ENCODE measurements around the gene RALGAPA2. TPM values are rescaled to one million over a fixed set of nuclear protein-coding genes. Genes with fewer than 3 reads are reported as not detected.

The RALGAPA2 gene
- total RNA-seq, 2 experiments from 2014 or later = 21.2 to 21.9 TPM

GRCh38 chr20:20554951-20555350 lies 157.5 kb downstream of the RALGAPA2 start:
- H3K36me3 Mint-ChIP-seq (ENCODE audit: low read depth) = peaks cover 69% of the 10 kb centered on the region
- no peak overlapping the region for H3K4me3 Mint-ChIP-seq

GRCh38 chr20:20553541-20553940 lies 158.9 kb downstream of the RALGAPA2 start:
- peaks cover 13% of the 10 kb centered on the region for H3K4me1 Mint-ChIP-seq (ENCODE audit: low read depth)
- no peak for DNase-seq
- no peak overlapping the region for H3K27ac Mint-ChIP-seq
- intact Hi-C loops (cut with DNase I, micrococcal nuclease) = no loop called here
- no peak overlapping the region for H3K27ac ChIP-seq (ENCODE audit: low read depth in 1 of 2, low read length in 2 of 2)
- ATAC-seq (ENCODE audit: poor library complexity) = no peak
- TF ChIP-seq CTCF (IDR thresholded peaks at IDR 0.05) = no peak
- no peaks in the 10 kb centered on the region for H3K27me3 Mint-ChIP-seq
- no peaks in the 10 kb centered on the region for H3K36me3 ChIP-seq (ENCODE audit: insufficient read depth, low read length)
- no peak overlapping the region for H3K4me3 ChIP-seq (ENCODE audit: low read length)
- no peaks in the 10 kb centered on the region for H3K9me3 ChIP-seq (ENCODE audit: control insufficient read depth in 1 of 2, insufficient read depth in 1 of 2, low read length in 2 of 2)
- ChIA-PET POLR2A (no interaction called here), CTCF (no interaction called here)
- H3K4me3 Mint-ChIP-seq = no peak overlapping the region
- no peaks in the 10 kb centered on the region for H3K27me3 ChIP-seq (ENCODE audit: control insufficient read depth in 1 of 2, insufficient read depth in 2 of 2, low read length in 2 of 2)
- no peaks in the 10 kb centered on the region for H3K4me1 ChIP-seq (ENCODE audit: insufficient read depth, low read length)
- peaks cover 59% of the 10 kb centered on the region for H3K36me3 Mint-ChIP-seq (ENCODE audit: low read depth)
- no peaks in the 10 kb centered on the region for H3K9me3 Mint-ChIP-seq

More at GRCh38 chr20:20554951-20555350, 157.5 kb downstream of the RALGAPA2 start:
- Mint-ChIP-seq H3K4me1 (ENCODE audit: low read depth) (peaks cover under 1% of the 10 kb centered on the region), H3K27ac (no peak overlapping the region), H3K9me3 (no peaks in the 10 kb centered on the region), H3K27me3 (no peaks in the 10 kb centered on the region)
- ChIA-PET POLR2A (no interaction called here), CTCF (interaction anchor here (0.5 kb wide), 1 partner anchor 218 kb away, joined by 3 read pairs; no protein-coding TSS in a partner anchor)
- DNase-seq (no peak), ATAC-seq (ENCODE audit: poor library complexity) (no peak)
- H3K27ac ChIP-seq (ENCODE audit: low read depth in 1 of 2, low read length in 2 of 2) = no peak overlapping the region
- no peak overlapping the region for H3K4me3 ChIP-seq (ENCODE audit: low read length)
- TF ChIP-seq CTCF (IDR thresholded peaks at IDR 0.05) = no peak
- H3K4me1 ChIP-seq (ENCODE audit: insufficient read depth, low read length) = no peaks in the 10 kb centered on the region
- no peaks in the 10 kb centered on the region for H3K27me3 ChIP-seq (ENCODE audit: control insufficient read depth in 1 of 2, insufficient read depth in 2 of 2, low read length in 2 of 2)
- no peaks in the 10 kb centered on the region for H3K36me3 ChIP-seq (ENCODE audit: insufficient read depth, low read length)
- intact Hi-C loops (cut with DNase I, micrococcal nuclease) = no loop called here
- H3K9me3 ChIP-seq (ENCODE audit: control insufficient read depth in 1 of 2, insufficient read depth in 1 of 2, low read length in 2 of 2) = no peaks in the 10 kb centered on the region

GRCh38 chr20:20552076-20552475 lies 160.4 kb downstream of the RALGAPA2 start:
- Mint-ChIP-seq H3K4me1 (ENCODE audit: low read depth) (peaks cover 28% of the 10 kb centered on the region), H3K9me3 (no peaks in the 10 kb centered on the region), H3K27ac (no peak overlapping the region), H3K4me3 (no peak overlapping the region), H3K36me3 (ENCODE audit: low read depth) (peaks cover 53% of the 10 kb centered on the region), H3K27me3 (no peaks in the 10 kb centered on the region)
- DNase-seq (no peak), ATAC-seq (ENCODE audit: poor library complexity) (no peak)
- no peaks in the 10 kb centered on the region for H3K9me3 ChIP-seq (ENCODE audit: control insufficient read depth in 1 of 2, insufficient read depth in 1 of 2, low read length in 2 of 2)
- no peak for TF ChIP-seq CTCF (IDR thresholded peaks at IDR 0.05)
- H3K27me3 ChIP-seq (ENCODE audit: control insufficient read depth in 1 of 2, insufficient read depth in 2 of 2, low read length in 2 of 2) = no peaks in the 10 kb centered on the region
- H3K4me3 ChIP-seq (ENCODE audit: low read length) = no peak overlapping the region
- CTCF ChIA-PET = no interaction called here
- peaks cover 6% of the 10 kb centered on the region for H3K36me3 ChIP-seq (ENCODE audit: insufficient read depth, low read length)
- H3K27ac ChIP-seq (ENCODE audit: low read depth in 1 of 2, low read length in 2 of 2) = no peak overlapping the region
- peaks cover 4% of the 10 kb centered on the region for H3K4me1 ChIP-seq (ENCODE audit: insufficient read depth, low read length)
- POLR2A ChIA-PET = no interaction called here
- intact Hi-C loops (cut with DNase I, micrococcal nuclease) = no loop called here

Measured in CD4-positive, alpha-beta T cell (primary cell).